ENCODE data around the gene CYB561D1. TPM values are rescaled to one million over a fixed set of nuclear protein-coding genes. Genes with fewer than 3 reads are reported as not detected.

Gene CYB561D1
- total and polyA plus RNA-seq, 10 of the 15 experiments (the other 5 are each of a cell fraction or from before 2014, with no cell fraction given), result 0.68 to 9.0 (median 3.3) TPM

DNA sequence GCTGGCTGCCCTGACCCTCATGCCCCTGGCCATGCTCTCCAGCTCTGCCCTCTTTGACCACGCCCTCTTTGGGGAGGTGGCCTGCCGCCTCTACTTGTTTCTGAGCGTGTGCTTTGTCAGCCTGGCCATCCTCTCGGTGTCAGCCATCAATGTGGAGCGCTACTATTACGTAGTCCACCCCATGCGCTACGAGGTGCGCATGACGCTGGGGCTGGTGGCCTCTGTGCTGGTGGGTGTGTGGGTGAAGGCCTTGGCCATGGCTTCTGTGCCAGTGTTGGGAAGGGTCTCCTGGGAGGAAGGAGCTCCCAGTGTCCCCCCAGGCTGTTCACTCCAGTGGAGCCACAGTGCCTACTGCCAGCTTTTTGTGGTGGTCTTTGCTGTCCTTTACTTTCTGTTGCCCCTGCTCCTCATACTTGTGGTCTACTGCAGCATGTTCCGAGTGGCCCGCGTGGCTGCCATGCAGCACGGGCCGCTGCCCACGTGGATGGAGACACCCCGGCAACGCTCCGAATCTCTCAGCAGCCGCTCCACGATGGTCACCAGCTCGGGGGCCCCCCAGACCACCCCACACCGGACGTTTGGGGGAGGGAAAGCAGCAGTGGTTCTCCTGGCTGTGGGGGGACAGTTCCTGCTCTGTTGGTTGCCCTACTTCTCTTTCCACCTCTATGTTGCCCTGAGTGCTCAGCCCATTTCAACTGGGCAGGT is 49.5 kb downstream of the CYB561D1 start:
- WGBS (ENCODE audit: insufficient coverage, insufficient replicate concordance, low lambda C conversion rate, missing lambda C conversion rate), result 54% methylated on average over 24 of the region's 24 CpGs
- DNase-seq (ENCODE audit: low read depth, low spot score) (no peak), ATAC-seq (no peak), FAIRE-seq (no peak)
- H3K9ac ChIP-seq (ENCODE audit: control insufficient read depth, insufficient read depth, low read length), result no peak overlapping the region
- intact Hi-C loops (cut with micrococcal nuclease; ENCODE audit: unreplicated experiment) (no loop called here), in situ Hi-C loops (cut with MboI) (no loop called here)
- H4K20me1 ChIP-seq (ENCODE audit: control insufficient read depth, insufficient read depth), result no peaks in the 10 kb centered on the region
- ChIA-PET SMC1A (ENCODE audit: uncharacterized antibody, unreplicated experiment) (interaction anchor here (4.2 to 4.6 kb wide), 2 partner anchors 95 to 231 kb away, joined by 58 to 117 read pairs; no protein-coding TSS in a partner anchor), RAD21 (ENCODE audit: unreplicated experiment) (interaction anchor here (1.0 to 4.7 kb wide), 3 partner anchors 81 to 441 kb away, joined by 3 to 106 read pairs (median 38); partner anchors contain the start of gene AHCYL1), POLR2A (interaction anchor here (0.6 kb wide), 2 partner anchors 10 to 134 kb away, joined by 3 to 4 read pairs; no protein-coding TSS in a partner anchor), CTCF (interaction anchor here (1.0 to 7.6 kb wide), 13 partner anchors 8 to 441 kb away, joined by 3 to 201 read pairs (median 11); partner anchors contain the start of genes AHCYL1, CYB561D1 and PSRC1)
- no peak overlapping the region for H3K27ac ChIP-seq (ENCODE audit: control insufficient read depth, insufficient read depth)
- no peak for TF ChIP-seq MTA2 (IDR thresholded peaks at IDR 0.05; ENCODE audit: low read depth)
- no peak for TF ChIP-seq IRF3 (IDR thresholded peaks at IDR 0.05)
- TF ChIP-seq BACH1 (IDR thresholded peaks at IDR 0.05; ENCODE audit: borderline replicate concordance), result no peak
- no peak for TF ChIP-seq YBX1 (IDR thresholded peaks at IDR 0.05)
- no peak for TF ChIP-seq NFYA (IDR thresholded peaks at IDR 0.05; ENCODE audit: borderline replicate concordance, low read depth, low read length)
- TF ChIP-seq SMAD5 (IDR thresholded peaks at IDR 0.05; ENCODE audit: low read depth), result no peak
- no peak for TF ChIP-seq RELA (IDR thresholded peaks at IDR 0.05; ENCODE audit: borderline replicate concordance, partially characterized antibody)
- no peak for TF ChIP-seq TARDBP (IDR thresholded peaks at IDR 0.05; ENCODE audit: borderline replicate concordance)
- TF ChIP-seq ZNF24 (IDR thresholded peaks at IDR 0.05), result no peak
- no peak for TF ChIP-seq TCF3 (IDR thresholded peaks at IDR 0.05; ENCODE audit: borderline replicate concordance, insufficient read depth, low read depth, low read length)
- no peak for TF ChIP-seq E2F8 (IDR thresholded peaks at IDR 0.05; ENCODE audit: low read depth, partially characterized antibody)
- no peaks in the 10 kb centered on the region for H3K36me3 ChIP-seq (ENCODE audit: control insufficient read depth in 2 of 2, insufficient read depth in 2 of 2, low read length in 1 of 2)
- no peaks in the 10 kb centered on the region for H3K9me3 ChIP-seq (replicated peaks; ENCODE audit: control insufficient read depth, insufficient read depth, low read length)
- H2AFZ ChIP-seq (ENCODE audit: control insufficient read depth, low read depth, low read length), result no peak overlapping the region
- no peak overlapping the region for H3K4me3 ChIP-seq
- no TSS peak for BruUV-seq (replicated peaks)
- H3K79me2 ChIP-seq (ENCODE audit: control insufficient read depth, insufficient read depth, low read length), result peaks cover 17% of the 10 kb centered on the region
- H3K4me2 ChIP-seq (ENCODE audit: control insufficient read depth, insufficient read depth), result no peak overlapping the region
- no peaks in the 10 kb centered on the region for H3K27me3 ChIP-seq (replicated peaks in 1 of 2; ENCODE audit: control insufficient read depth in 2 of 2, insufficient read depth in 2 of 2, low read length in 1 of 2)
- peaks cover 6% of the 10 kb centered on the region for H3K4me1 ChIP-seq (ENCODE audit: control insufficient read depth, insufficient read depth, low read length)
